GM18499 (cell line): ENCODE measurements around the gene ANO10.
"Not testable (repeated sequence)": the region's sequence is repeated elsewhere in the genome, so short reads cannot be mapped to it uniquely, and the experiment has no call there.

Experiments
- ATAC-seq: cut with Tn5 transposase; IDR thresholded peaks from one replicate; pipeline ENCODE4 v1.9.1; 2021; ENCODE audit warnings: moderate number of reproducible peaks; ENCODE audit not compliant: insufficient read depth, unreplicated experiment

The ANO10 gene, protein sequence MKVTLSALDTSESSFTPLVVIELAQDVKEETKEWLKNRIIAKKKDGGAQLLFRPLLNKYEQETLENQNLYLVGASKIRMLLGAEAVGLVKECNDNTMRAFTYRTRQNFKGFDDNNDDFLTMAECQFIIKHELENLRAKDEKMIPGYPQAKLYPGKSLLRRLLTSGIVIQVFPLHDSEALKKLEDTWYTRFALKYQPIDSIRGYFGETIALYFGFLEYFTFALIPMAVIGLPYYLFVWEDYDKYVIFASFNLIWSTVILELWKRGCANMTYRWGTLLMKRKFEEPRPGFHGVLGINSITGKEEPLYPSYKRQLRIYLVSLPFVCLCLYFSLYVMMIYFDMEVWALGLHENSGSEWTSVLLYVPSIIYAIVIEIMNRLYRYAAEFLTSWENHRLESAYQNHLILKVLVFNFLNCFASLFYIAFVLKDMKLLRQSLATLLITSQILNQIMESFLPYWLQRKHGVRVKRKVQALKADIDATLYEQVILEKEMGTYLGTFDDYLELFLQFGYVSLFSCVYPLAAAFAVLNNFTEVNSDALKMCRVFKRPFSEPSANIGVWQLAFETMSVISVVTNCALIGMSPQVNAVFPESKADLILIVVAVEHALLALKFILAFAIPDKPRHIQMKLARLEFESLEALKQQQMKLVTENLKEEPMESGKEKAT

DNA sequence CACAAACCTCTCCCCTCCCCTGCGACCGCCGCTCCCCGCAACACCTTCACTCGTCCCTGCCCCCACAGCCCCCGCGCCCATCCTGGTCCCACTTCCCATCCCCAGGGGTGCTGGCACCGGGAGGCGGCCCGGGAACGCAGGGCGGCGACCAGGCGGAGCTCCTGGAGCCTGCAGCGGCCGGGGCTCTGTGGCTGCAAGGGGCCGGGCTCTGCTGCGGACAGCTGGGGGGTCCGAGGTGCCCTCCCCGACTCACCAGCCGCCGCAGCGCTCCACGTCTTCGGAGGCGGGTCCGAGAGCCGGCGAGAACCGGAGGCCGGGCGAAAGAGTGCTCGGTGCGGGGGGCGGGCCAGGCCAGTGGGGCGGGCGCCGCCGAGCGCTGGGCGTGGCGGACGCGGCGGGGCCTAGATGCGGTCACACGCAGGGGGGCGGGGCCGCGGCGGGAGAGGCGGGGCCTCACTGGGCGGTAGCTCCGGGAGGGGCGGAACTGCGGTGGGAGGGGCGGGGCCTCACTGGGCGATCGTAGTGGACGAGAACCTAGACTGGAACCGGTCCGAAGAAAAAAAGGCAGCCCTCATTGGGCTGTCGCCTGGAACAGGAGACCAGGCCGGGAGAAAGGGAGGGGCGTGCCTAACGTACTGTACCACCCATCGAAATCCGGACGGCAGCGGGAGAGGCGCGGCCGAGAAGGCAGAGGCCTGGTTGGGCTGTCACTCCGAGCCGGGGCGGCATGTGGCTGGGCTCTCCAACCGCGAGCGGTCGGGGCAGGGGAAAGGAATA is at the start of gene ANO10:
Gene ANO10, minus strand, starts transcription at position 356 of the 777 bp plus-strand sequence. CDS start 16,159 bp downstream, outside the sequence.
- peak; percentile 94 for ATAC-seq

DNA sequence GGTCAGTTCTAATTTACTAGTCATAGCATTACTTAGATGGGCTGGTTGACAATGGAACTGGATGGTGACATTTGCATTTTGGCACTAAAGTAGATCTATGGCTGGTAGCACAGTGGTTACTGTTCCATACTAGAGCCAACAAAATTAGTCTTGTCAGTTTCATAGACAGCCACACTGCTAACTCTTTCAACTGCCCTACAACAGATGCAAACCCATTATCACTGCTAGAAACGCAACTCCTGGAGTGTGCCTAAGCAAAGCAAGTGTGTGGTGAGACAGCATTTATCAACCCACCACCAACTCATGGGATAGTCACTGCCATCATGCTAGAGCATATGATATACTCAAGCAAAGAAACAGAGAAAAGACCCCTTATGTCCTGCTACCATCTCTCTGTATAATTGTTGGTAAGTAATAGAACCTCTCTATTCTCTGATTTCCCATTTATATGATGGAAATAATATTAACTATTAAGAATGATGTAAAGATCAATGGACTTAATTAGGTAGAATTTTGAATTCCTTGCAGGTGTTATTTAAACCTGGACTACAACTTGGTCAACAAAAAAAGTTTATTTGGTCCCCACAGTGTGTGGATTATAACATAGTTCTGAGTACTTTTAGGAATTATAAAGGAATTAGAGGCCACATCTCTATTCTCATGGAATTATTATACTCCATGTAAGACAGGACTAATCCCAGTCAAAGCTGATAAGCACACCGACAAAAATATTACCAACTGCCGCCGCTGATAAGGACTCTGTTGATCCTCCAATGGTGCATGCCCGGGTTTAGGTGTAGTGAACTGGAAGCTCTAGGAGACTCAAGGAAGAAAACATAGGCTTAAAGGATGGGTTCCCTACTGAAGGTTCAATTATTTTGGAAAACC is 49.1 kb upstream of the ANO10 start:
- ATAC-seq: no peak

DNA sequence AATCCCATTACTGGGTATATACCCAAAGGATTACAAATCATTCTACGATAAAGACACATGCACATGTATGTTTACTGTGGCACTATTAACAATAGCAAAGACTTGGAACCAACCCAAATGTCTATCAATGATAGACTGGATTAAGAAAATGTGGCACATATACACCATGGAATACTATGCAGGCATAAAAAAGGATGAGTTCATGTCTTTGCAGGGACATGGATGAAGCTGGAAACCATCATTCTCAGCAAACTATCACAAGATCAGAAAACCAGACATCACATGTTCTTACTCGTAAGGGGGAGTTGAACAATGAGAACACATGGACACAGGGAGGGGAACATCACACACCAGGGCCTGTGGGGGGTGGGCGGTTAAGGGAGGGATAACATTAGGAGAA is 43.2 kb upstream of the ANO10 start:
- ATAC-seq: not testable (repeated sequence)

- ATAC-seq: not testable (repeated sequence)
Observed at GRCh38 chr3:43661376-43661775, 39.6 kb upstream of the ANO10 start.

DNA sequence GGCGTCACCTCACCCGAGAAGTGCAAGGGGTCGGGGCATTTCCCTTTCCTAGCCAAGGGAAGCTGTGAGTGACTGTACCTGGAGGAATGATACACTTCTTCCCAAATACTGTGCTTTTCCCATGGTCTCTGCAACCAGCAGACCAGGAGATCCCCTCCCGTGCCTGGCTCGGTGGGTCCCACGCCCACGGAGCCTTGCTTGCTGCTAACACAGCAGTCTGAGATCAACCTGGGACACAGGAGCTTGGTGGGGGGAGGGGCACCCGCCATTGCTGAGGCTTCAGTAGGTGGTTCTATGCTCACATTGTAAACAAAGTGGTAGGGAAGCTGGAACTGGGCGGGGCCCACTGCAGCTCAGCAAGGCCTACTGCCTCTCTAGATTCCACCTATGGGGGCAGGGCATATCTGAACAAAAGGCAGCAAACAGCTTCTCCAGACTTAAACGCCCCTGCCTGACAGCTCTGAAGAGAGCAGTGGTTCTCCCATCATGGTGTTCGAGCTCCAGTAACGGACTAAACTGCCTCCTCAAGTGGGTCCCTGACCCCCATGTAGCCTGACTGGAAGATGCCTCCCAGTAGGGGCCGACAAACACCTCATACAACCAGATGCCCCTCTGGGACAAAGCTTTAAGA is 37.6 kb upstream of the ANO10 start:
- ATAC-seq: no peak

DNA sequence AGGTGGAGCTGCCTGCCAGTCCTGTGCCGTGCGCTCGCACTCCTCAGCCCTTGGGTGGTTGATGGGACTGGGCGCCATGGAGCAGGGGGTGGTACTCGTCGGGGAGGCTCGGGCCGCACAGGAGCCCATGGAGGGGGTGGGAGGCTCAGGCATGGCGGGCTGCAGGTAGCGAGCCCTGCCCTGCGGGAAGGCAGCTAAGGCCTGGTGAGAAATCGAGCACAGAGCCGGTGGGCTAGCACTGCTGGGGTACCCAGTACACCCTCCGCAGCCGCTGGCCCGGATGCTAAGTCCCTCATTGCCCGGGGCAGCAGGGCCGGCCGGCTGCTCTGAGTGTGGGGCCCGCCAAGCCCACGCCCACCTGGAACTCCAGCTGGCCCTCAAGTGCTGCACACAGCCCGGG is 34.6 kb upstream of the ANO10 start:
- ATAC-seq: not testable (repeated sequence)

DNA sequence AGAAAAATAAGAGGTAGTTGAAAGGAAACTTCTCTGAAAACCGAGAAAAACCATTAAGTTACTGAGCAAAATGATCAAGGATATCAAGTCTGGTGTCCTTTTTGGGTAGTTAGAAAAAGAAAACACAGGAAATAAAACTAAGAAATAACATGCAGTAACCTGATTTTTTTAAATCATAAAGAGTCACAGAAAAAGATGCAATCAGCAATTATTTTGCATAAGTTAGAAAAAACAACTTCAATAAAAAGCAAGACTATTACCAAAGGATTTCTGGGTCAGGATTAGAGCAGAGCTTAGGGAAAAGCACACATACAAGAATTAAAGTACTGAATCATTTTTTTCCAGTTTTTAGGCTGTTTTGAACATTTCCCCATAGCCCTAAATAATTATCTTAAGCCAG is 28.5 kb upstream of the ANO10 start:
- no peak for ATAC-seq

GRCh38 chr3:43649365-43649968 is 27.7 kb upstream of the ANO10 start:
- no peak for ATAC-seq

DNA sequence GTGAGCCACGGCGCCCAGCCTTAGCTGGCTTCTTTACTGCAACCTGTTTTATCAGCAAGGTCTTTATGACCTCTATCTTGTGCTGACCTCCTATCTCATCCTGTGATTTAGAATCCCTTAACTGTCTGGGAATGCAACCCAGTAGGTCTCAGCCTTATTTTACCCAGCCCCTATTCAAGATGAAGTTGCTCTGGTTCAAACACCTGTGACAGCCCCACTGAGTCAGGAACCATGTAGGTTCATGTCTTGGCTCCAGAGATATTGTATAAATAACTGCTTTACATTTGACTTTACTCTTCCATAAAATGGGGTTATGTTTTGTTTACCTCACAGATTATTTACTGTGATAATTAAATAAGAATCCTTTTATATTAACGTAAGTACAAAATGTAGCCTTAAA is 27.1 kb upstream of the ANO10 start:
- no peak for ATAC-seq

GRCh38 chr3:43647331-43648166 is 25.7 kb upstream of the ANO10 start:
- ATAC-seq: no peak

- no peak for ATAC-seq
Observed at GRCh38 chr3:43644443-43644842, 22.6 kb upstream of the ANO10 start.

GRCh38 chr3:43641306-43642114 is 19.7 kb upstream of the ANO10 start:
- no peak for ATAC-seq

- ATAC-seq: no peak
Observed at GRCh38 chr3:43640681-43641080, 18.9 kb upstream of the ANO10 start.

DNA sequence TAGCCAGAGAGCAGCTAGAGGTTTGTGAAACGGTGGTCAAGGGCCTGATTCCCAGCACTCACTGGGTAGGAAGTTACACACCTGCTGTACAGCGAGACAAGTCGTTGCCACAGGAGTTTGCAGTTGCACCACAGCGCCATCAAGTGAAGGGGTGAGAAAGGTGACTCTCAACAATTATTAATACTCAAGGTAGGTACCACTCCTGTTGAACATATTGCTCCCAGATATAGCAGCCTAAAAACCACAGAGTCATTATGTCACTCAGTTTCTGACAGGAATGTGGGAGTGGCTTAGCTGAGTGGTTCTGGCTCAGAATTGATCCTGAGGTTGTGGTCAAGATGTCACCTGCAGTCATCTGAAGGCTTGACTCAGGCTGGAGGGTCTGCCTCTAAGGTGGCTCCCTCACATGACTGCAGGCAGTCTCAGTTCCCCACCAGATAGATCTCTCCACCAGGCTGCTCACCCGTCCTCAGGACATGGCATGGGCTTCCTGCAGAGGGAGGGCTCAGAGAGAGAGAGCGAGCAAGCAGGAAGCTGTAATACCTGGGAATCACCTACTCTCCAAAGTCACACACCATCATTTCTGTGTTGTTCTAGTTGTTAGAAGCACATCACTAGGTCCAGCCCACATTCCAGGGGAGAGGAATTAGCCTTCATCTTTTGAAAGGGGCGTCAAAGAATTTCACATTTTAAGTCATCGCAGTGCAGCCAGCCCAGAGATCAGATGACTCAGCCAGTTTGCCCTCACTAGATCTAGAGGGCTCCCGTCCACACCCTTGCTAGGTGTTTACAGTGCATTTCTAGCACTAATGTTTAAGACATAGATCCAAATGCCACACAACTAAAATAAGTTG is 17.0 kb upstream of the ANO10 start:
- no peak for ATAC-seq

DNA sequence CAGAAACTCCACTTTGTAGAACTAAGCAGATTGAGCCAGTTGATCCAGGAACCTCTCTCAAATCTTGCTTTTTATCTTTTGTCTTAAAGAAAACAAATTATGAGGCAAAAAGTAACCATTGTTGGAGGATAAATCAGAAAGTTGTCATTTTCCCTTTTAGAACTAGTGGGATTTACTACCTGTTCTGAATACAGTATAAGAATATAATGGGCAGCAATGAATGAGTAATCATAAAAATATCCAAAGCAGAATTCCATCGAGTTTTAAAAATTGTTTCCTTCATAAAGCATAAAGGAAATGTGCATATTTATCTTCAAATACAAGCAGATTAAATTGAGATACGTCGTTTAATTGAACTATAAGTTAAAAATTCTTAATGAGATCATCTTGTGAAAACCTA is 15.9 kb upstream of the ANO10 start:
- no peak for ATAC-seq

GRCh38 chr3:43632986-43633385 is 11.2 kb upstream of the ANO10 start:
- ATAC-seq: no peak
